ENCODE results near the gene CAMK2A. TPM values are rescaled to one million over a fixed set of nuclear protein-coding genes. Genes with fewer than 3 reads are reported as not detected.

The CAMK2A gene
- total RNA-seq, 1 experiment from 2014 or later = 0.13 TPM

DNA sequence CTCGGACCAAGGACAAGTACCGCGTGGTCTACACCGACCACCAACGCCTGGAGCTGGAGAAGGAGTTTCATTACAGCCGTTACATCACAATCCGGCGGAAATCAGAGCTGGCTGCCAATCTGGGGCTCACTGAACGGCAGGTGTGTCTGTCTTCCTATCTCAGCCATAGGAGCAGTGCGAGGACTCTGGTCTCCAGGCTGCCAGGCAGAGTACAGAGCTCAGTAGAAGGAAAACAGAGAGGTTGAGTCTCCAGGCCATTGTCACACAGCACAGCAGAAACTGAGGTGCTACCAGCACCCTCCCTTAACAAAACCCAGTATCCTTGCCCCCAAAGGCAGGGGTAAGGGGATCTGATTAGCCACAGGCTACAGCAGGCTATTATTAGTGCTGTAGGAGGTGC is 106.8 kb downstream of the CAMK2A start:
- Histone ChIP-seq H3K9me3 (ENCODE audit: insufficient read depth, low read depth) (no peaks in the 10 kb centered on the region), H3K27me3 (ENCODE audit: insufficient read depth, low read depth) (no peaks in the 10 kb centered on the region), H3F3A (ENCODE audit: insufficient read depth, low read depth) (no peaks in the 10 kb centered on the region), H3K36me3 (ENCODE audit: low read depth) (no peaks in the 10 kb centered on the region), H3K79me2 (ENCODE audit: low read depth) (no peaks in the 10 kb centered on the region), H3K4me3 (no peak overlapping the region), H2AFZ (no peak overlapping the region), H3K4me1 (replicated peaks; ENCODE audit: insufficient read depth) (no peaks in the 10 kb centered on the region), H4K20me1 (ENCODE audit: insufficient read depth) (no peaks in the 10 kb centered on the region), H3K27ac (no peak overlapping the region), H3K9me2 (ENCODE audit: insufficient read depth) (no peaks in the 10 kb centered on the region), H3K4me2 (no peak overlapping the region)
- POLR2A ChIA-PET (ENCODE audit: unreplicated experiment) = interaction anchor here (0.6 kb wide), 1 partner anchor 753 kb away, joined by 5 read pairs; no protein-coding TSS in a partner anchor
- CTCF ChIA-PET = no interaction called here
- BruUV-seq (replicated peaks) = no TSS peak
- intact Hi-C loops (cut with micrococcal nuclease; ENCODE audit: unreplicated experiment) = no loop called here
- TF ChIP-seq, protein P1, sequence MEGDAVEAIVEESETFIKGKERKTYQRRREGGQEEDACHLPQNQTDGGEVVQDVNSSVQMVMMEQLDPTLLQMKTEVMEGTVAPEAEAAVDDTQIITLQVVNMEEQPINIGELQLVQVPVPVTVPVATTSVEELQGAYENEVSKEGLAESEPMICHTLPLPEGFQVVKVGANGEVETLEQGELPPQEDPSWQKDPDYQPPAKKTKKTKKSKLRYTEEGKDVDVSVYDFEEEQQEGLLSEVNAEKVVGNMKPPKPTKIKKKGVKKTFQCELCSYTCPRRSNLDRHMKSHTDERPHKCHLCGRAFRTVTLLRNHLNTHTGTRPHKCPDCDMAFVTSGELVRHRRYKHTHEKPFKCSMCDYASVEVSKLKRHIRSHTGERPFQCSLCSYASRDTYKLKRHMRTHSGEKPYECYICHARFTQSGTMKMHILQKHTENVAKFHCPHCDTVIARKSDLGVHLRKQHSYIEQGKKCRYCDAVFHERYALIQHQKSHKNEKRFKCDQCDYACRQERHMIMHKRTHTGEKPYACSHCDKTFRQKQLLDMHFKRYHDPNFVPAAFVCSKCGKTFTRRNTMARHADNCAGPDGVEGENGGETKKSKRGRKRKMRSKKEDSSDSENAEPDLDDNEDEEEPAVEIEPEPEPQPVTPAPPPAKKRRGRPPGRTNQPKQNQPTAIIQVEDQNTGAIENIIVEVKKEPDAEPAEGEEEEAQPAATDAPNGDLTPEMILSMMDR (conservative IDR thresholded peaks at IDR 0.05) = no peak
- TF ChIP-seq EZH2 (IDR thresholded peaks at IDR 0.05; ENCODE audit: low read depth) = no peak
- no peak for DNase-seq

GRCh38 chr5:150181766-150182545 is 107.6 kb downstream of the CAMK2A start:
- intact Hi-C loops (cut with micrococcal nuclease; ENCODE audit: unreplicated experiment) = no loop called here
- ChIA-PET POLR2A (ENCODE audit: unreplicated experiment) (interaction anchor here (0.6 kb wide), 1 partner anchor 754 kb away, joined by 5 read pairs; no protein-coding TSS in a partner anchor), CTCF (no interaction called here)
- TF ChIP-seq, protein P1 (conservative IDR thresholded peaks at IDR 0.05) = no peak
- TF ChIP-seq EZH2 (IDR thresholded peaks at IDR 0.05; ENCODE audit: low read depth) = no peak
- no peak overlapping the region for H2AFZ ChIP-seq
- no peaks in the 10 kb centered on the region for H3K4me1 ChIP-seq (replicated peaks; ENCODE audit: insufficient read depth)
- no peak overlapping the region for H3K4me2 ChIP-seq
- BruUV-seq (replicated peaks) = no TSS peak
- DNase-seq = no peak
- no peaks in the 10 kb centered on the region for H3K9me3 ChIP-seq (ENCODE audit: insufficient read depth, low read depth)
- no peaks in the 10 kb centered on the region for H3K27me3 ChIP-seq (ENCODE audit: insufficient read depth, low read depth)
- no peaks in the 10 kb centered on the region for H3K9me2 ChIP-seq (ENCODE audit: insufficient read depth)
- H3K36me3 ChIP-seq (ENCODE audit: low read depth) = no peaks in the 10 kb centered on the region
- no peaks in the 10 kb centered on the region for H3K79me2 ChIP-seq (ENCODE audit: low read depth)
- H3K4me3 ChIP-seq = no peak overlapping the region
- H3F3A ChIP-seq (ENCODE audit: insufficient read depth, low read depth) = no peaks in the 10 kb centered on the region
- no peaks in the 10 kb centered on the region for H4K20me1 ChIP-seq (ENCODE audit: insufficient read depth)
- no peak overlapping the region for H3K27ac ChIP-seq

DNA sequence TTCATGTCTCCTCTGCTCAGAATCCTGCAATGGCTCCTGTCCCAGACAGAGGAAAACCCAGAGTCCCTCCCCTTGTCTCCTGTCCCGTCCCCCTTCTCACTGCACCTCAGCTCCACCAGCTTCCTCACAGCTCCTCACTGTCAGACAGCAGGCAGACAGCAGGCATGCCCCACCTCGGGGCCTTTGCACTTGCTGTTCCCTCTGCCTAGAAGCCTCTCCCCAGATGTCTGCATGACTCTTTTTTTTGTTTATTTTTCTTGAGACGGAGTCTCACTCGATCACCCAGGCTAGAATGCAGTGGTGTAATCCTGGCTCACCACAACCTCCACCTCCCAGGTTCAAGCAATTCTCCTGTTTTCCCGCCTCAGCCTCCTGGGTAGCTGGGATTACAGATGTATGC is 108.5 kb downstream of the CAMK2A start:
- Histone ChIP-seq H3K4me1 (replicated peaks; ENCODE audit: insufficient read depth) (no peaks in the 10 kb centered on the region), H2AFZ (no peak overlapping the region), H3K4me2 (no peak overlapping the region), H3K27ac (no peak overlapping the region), H3K9me2 (ENCODE audit: insufficient read depth) (no peaks in the 10 kb centered on the region), H3K36me3 (ENCODE audit: low read depth) (no peaks in the 10 kb centered on the region), H3K79me2 (ENCODE audit: low read depth) (no peaks in the 10 kb centered on the region), H3K27me3 (ENCODE audit: insufficient read depth, low read depth) (no peaks in the 10 kb centered on the region), H3K4me3 (no peak overlapping the region), H3F3A (ENCODE audit: insufficient read depth, low read depth) (no peaks in the 10 kb centered on the region), H4K20me1 (ENCODE audit: insufficient read depth) (no peaks in the 10 kb centered on the region), H3K9me3 (ENCODE audit: insufficient read depth, low read depth) (no peaks in the 10 kb centered on the region)
- TF ChIP-seq, protein P1 (conservative IDR thresholded peaks at IDR 0.05) = no peak
- no peak for TF ChIP-seq EZH2 (IDR thresholded peaks at IDR 0.05; ENCODE audit: low read depth)
- BruUV-seq (replicated peaks) = no TSS peak
- DNase-seq = no peak
- CTCF ChIA-PET = no interaction called here
- intact Hi-C loops (cut with micrococcal nuclease; ENCODE audit: unreplicated experiment) = no loop called here
- POLR2A ChIA-PET (ENCODE audit: unreplicated experiment) = no interaction called here
